Caco-2 (cell line): Measurements from ENCODE around the gene THADA. TPM values are rescaled to one million over a fixed set of nuclear protein-coding genes. Genes with fewer than 3 reads are reported as not detected.
A peak's percentile ranks its signal among the peaks of the same experiment; 100 is the strongest.
"Not testable (repeated sequence)": the region's sequence is repeated elsewhere in the genome, so short reads cannot be mapped to it uniquely, and the experiment has no call there.

Source experiments
- BruUV-seq: library from RNA; stranded (reverse); fragments of 400-500 nt; replicated peaks from 2 replicates; lab custom pipeline; 2021; lab: Mats Ljungman, UMichigan
- CTCF ChIA-PET: fragments of 300-600 bp; sonication (Branson Sonifier 250); formaldehyde crosslinking; loops from one replicate; lab custom pipeline; 2022; ENCODE audit warnings: antibody characterized with exemption; lab: Charles Lee
- POLR2A ChIA-PET: fragments of 300-600 bp; sonication (Branson Sonifier 250); formaldehyde crosslinking; loops from one replicate; lab custom pipeline; 2022; ENCODE audit warnings: antibody characterized with exemption; lab: Charles Lee
- DNase-seq, 2 experiments: peaks; one replicate each; pipeline versions ENCODE4 v3.0.0 to v3.0.0-alpha.2; 2020 to 2022
- H3K27me3 ChIP-seq: replicated peaks from 2 replicates; pipeline ENCODE4 v1.6.0; 2011; ENCODE audit warnings: low read length; ENCODE audit not compliant: control insufficient read depth, insufficient read depth
- H3K36me3 ChIP-seq: 2 replicates; pipeline ENCODE4 v1.5.1; 2011; ENCODE audit warnings: low read length; ENCODE audit not compliant: control insufficient read depth, insufficient read depth
- H3K4me1 ChIP-seq: fragments of 250-450 bp; sonication (Bioruptor Pico); 2 replicates; pipeline ENCODE4 v1.5.1; 2020; ENCODE audit warnings: mild to moderate bottlenecking
- H3K4me3 ChIP-seq: 2 replicates; pipeline ENCODE4 v1.5.1; 2011; ENCODE audit warnings: low read depth, mild to moderate bottlenecking, control low read depth, low read length
- H3K9me3 ChIP-seq: fragments of 250-450 bp; sonication (Bioruptor Pico); 2 replicates; pipeline ENCODE4 v1.5.1; 2020; ENCODE audit warnings: mild to moderate bottlenecking, moderate library complexity
- H3K27ac Mint-ChIP-seq: one replicate; pipeline ENCODE4 v1.8.0; 2022; ENCODE audit warnings: mixed read lengths; ENCODE audit not compliant: unreplicated experiment
- H3K27me3 Mint-ChIP-seq: one replicate; pipeline ENCODE4 v1.8.0; 2022; ENCODE audit warnings: mixed read lengths; ENCODE audit not compliant: insufficient read depth, unreplicated experiment
- H3K36me3 Mint-ChIP-seq: one replicate; pipeline ENCODE4 v1.8.0; 2022; ENCODE audit warnings: mild to moderate bottlenecking, mixed read lengths; ENCODE audit not compliant: insufficient read depth, unreplicated experiment
- H3K4me1 Mint-ChIP-seq: one replicate; pipeline ENCODE4 v1.8.0; 2022; ENCODE audit warnings: low read depth, mixed read lengths; ENCODE audit not compliant: unreplicated experiment
- H3K4me3 Mint-ChIP-seq: one replicate; pipeline ENCODE4 v1.8.0; 2022; ENCODE audit warnings: mild to moderate bottlenecking, moderate library complexity, mixed read lengths; ENCODE audit not compliant: unreplicated experiment
- H3K9me3 Mint-ChIP-seq: one replicate; pipeline ENCODE4 v1.8.0; 2022; ENCODE audit warnings: mixed read lengths; ENCODE audit not compliant: unreplicated experiment
- intact Hi-C: fragments of 100-400 bp; cut with micrococcal nuclease; formaldehyde crosslinking; loops from one replicate; pipeline ENCODE4 v1.10.0; 2022; ENCODE audit not compliant: unreplicated experiment
- total RNA-seq: library from RNA; stranded (reverse); gene quantifications from 2 replicates; pipeline ENCODE4 v1.2.3, GENCODE V29; 2022
- TF ChIP-seq, protein P1 (sequence below), 2 experiments: fragments of 200-600 bp in 1 of 2; IDR thresholded peaks; 1 replicate in 1 of 2; 2 replicates in 1 of 2; pipeline versions ENCODE4 v1.5.1 to v1.8.0; 2011 to 2022; ENCODE audit warnings: antibody characterized with exemption in 1 of 2, control low read depth in 1 of 2, inconsistent platforms in 1 of 2, low read depth in 1 of 2, low read length in 1 of 2, mild to moderate bottlenecking in 1 of 2, moderate library complexity in 1 of 2; ENCODE audit not compliant: insufficient read depth in 1 of 2, severe bottlenecking in 1 of 2, unreplicated experiment in 1 of 2

Gene THADA
- total RNA-seq, 1 experiment from 2014 or later, result 33.8 TPM

DNA sequence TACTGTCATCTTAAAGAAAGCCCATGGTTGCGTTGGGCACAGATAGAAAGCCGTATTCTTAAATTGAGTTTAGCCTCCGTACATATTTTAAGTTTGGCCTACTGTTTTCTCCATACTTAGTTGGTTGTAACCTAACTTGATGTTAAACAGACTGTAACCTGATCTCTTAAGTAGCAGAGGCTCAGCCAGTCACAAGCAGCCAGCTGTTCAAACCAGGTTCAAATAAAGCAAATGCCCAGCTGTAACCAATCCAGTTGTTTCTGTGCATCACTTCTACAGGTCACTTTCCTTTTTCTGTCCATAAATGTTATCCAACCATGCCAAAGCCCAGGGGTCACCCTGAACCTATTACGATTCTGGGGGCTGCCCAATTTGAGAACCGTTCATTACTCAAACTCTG, 10.0 kb upstream of the THADA start:
- no TSS peak for BruUV-seq
- ChIA-PET POLR2A (interaction anchor here (1.2 kb wide), 1 partner anchor 10 kb away, joined by 13 read pairs; the partner anchor contains the start of gene THADA), CTCF (interaction anchor here (1.6 kb wide), 1 partner anchor 241 kb away, joined by 5 read pairs; no protein-coding TSS in a partner anchor)
- Mint-ChIP-seq H3K27me3 (no peaks in the 10 kb centered on the region), H3K27ac (no peak overlapping the region), H3K9me3 (no peaks in the 10 kb centered on the region), H3K4me1 (peaks cover 11% of the 10 kb centered on the region), H3K36me3 (no peaks in the 10 kb centered on the region), H3K4me3 (no peak overlapping the region)
- H3K4me3 ChIP-seq, result no peak overlapping the region
- no peaks in the 10 kb centered on the region for H3K36me3 ChIP-seq
- DNase-seq, result no peak
- intact Hi-C loops, result no loop called here
- H3K9me3 ChIP-seq, result no peaks in the 10 kb centered on the region
- TF ChIP-seq, protein P1, sequence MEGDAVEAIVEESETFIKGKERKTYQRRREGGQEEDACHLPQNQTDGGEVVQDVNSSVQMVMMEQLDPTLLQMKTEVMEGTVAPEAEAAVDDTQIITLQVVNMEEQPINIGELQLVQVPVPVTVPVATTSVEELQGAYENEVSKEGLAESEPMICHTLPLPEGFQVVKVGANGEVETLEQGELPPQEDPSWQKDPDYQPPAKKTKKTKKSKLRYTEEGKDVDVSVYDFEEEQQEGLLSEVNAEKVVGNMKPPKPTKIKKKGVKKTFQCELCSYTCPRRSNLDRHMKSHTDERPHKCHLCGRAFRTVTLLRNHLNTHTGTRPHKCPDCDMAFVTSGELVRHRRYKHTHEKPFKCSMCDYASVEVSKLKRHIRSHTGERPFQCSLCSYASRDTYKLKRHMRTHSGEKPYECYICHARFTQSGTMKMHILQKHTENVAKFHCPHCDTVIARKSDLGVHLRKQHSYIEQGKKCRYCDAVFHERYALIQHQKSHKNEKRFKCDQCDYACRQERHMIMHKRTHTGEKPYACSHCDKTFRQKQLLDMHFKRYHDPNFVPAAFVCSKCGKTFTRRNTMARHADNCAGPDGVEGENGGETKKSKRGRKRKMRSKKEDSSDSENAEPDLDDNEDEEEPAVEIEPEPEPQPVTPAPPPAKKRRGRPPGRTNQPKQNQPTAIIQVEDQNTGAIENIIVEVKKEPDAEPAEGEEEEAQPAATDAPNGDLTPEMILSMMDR (IDR thresholded peaks at IDR 0.05; ENCODE audit: insufficient read depth in 1 of 2, low read depth in 1 of 2, low read length in 1 of 2, severe bottlenecking in 1 of 2, unreplicated experiment in 1 of 2), result no peak
- H3K27me3 ChIP-seq, result no peaks in the 10 kb centered on the region
- H3K4me1 ChIP-seq, result no peaks in the 10 kb centered on the region

DNA sequence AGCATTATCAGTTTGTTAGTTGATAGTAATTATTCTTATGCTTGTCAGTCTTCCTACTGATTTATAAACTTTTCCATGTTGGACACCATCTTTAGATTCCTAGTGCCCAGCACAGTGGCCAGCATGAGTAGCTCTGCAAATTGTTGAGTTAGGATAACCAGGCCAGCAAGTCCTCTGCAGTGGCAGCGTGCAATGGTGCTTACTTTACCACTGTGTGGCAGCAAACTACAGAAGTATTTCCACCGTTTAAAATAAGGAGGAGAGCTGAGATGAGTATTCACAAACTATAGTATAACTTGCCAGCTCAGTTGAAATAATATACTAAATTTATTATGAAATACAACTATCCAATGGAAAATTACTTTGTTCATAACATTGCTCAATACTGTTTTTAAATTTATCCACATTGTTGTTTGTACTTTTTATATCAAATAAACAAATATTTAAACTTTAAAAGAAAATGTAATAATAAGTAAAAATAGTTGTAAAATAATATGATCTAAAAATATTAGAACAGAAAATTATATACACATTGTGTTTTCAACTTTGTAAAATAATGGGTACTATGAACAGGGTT, 9.3 kb upstream of the THADA start:
- Histone ChIP-seq H3K4me3 (no peak overlapping the region), H3K9me3 (no peaks in the 10 kb centered on the region), H3K4me1 (no peaks in the 10 kb centered on the region), H3K36me3 (no peaks in the 10 kb centered on the region), H3K27me3 (no peaks in the 10 kb centered on the region)
- no peaks in the 10 kb centered on the region for H3K9me3 Mint-ChIP-seq
- peaks cover 13% of the 10 kb centered on the region for H3K4me1 Mint-ChIP-seq
- peak; percentile 54 to 56 for DNase-seq
- no peak overlapping the region for H3K4me3 Mint-ChIP-seq
- H3K36me3 Mint-ChIP-seq, result peaks cover under 1% of the 10 kb centered on the region
- BruUV-seq, result no TSS peak
- intact Hi-C loops, result no loop called here
- ChIA-PET CTCF (interaction anchor here (0.5 to 1.6 kb wide), 11 partner anchors 9 to 1245 kb away, joined by 3 to 13 read pairs (median 3); partner anchors contain the start of genes DYNC2LI1 and THADA), POLR2A (interaction anchor here (1.2 kb wide), 1 partner anchor 9 kb away, joined by 13 read pairs; the partner anchor contains the start of gene THADA)
- TF ChIP-seq, protein P1 (IDR thresholded peaks at IDR 0.05; ENCODE audit: insufficient read depth in 1 of 2, low read depth in 1 of 2, low read length in 1 of 2, severe bottlenecking in 1 of 2, unreplicated experiment in 1 of 2), result peak; percentile 44 to 79
- H3K27me3 Mint-ChIP-seq, result no peaks in the 10 kb centered on the region
- H3K27ac Mint-ChIP-seq, result no peak overlapping the region

DNA sequence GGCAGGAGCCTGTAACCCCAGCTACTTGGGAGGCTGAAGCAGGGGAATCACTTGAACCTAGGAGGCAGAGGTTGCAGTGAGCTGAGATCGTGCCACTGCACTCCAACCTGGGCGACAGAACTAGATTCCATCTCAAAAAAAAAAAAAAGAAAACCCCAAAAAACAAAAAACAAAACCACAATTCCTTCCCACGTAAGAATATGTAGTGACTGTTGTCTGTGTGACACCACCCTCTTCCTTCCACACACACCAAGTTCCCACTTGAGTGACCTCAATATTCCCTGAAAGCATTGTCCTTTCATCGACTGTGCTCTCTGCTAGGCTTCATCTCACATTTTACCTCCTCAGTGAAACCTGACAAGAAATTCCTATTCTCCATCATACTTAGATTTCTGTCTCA, 8.8 kb upstream of the THADA start:
- Histone ChIP-seq H3K27me3 (no peaks in the 10 kb centered on the region), H3K36me3 (no peaks in the 10 kb centered on the region), H3K4me1 (peaks cover 1% of the 10 kb centered on the region; the same call in 1 of the 2 replicates), H3K4me3 (no peak overlapping the region), H3K9me3 (no peaks in the 10 kb centered on the region)
- TF ChIP-seq, protein P1 (IDR thresholded peaks at IDR 0.05; ENCODE audit: insufficient read depth in 1 of 2, low read depth in 1 of 2, low read length in 1 of 2, severe bottlenecking in 1 of 2, unreplicated experiment in 1 of 2), result no peak
- ChIA-PET POLR2A (interaction anchor here (1.2 kb wide), 1 partner anchor 9 kb away, joined by 13 read pairs; the partner anchor contains the start of gene THADA), CTCF (interaction anchor here (0.5 to 1.6 kb wide), 10 partner anchors 9 to 1244 kb away, joined by 3 to 13 read pairs (median 4); partner anchors contain the start of genes DYNC2LI1 and THADA)
- no TSS peak for BruUV-seq
- Mint-ChIP-seq H3K27me3 (no peaks in the 10 kb centered on the region), H3K36me3 (peaks cover 6% of the 10 kb centered on the region), H3K9me3 (no peaks in the 10 kb centered on the region), H3K27ac (no peak overlapping the region), H3K4me3 (no peak overlapping the region), H3K4me1 (peaks cover 17% of the 10 kb centered on the region)
- intact Hi-C loops, result no loop called here
- DNase-seq, result no peak

DNA sequence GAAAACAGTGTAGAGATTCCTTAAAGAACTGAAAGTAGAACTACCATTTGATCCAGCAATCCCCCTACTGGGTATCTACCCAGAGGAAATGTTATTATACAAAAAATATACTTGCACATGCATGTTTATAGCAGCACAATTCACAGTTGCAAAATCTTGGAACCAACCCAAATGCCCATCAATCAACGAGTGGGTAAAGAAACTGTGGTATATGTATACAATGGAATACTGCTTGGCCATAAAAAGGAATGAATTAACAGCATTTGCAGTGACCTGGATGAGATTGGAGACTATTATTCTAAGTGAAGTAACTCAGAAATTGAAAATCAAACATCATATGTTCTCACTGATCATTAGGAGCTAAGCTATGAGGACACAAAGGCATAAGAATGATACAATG, 4.8 kb upstream of the THADA start:
- H3K4me3 Mint-ChIP-seq, H3K4me1 ChIP-seq, DNase-seq, POLR2A ChIA-PET, H3K4me3 ChIP-seq, H3K27ac Mint-ChIP-seq, BruUV-seq, H3K9me3 Mint-ChIP-seq, CTCF ChIA-PET, H3K36me3 ChIP-seq, H3K9me3 ChIP-seq, H3K27me3 Mint-ChIP-seq, H3K27me3 ChIP-seq: not testable (repeated sequence)
- Mint-ChIP-seq H3K4me1 (peaks cover 21% of the 10 kb centered on the region), H3K36me3 (peaks cover 16% of the 10 kb centered on the region)
- intact Hi-C loops, result loop anchor here (1.0 kb wide), 1 partner anchor 174 kb away; the partner anchor contains the start of gene DYNC2LI1
